GM18519 (cell line): ENCODE results near the gene ZNF831.

Experiments used
- ATAC-seq: cut with Tn5 transposase; IDR thresholded peaks from one replicate; pipeline ENCODE4 v1.9.1; 2021; ENCODE audit warnings: mild to moderate bottlenecking, moderate library complexity; ENCODE audit not compliant: unreplicated experiment, low FRiP score

ZNF831 gene

GRCh38 chr20:59163631-59164530 lies at the start of gene ZNF831:
ZNF831 (plus strand) TSS chr20:59163821; CDS start chr20:59191020, 27,199 bp downstream.
- ATAC-seq = no peak

GRCh38 chr20:59117526-59117925 lies 46.1 kb upstream of the ZNF831 start:
- ATAC-seq = no peak

GRCh38 chr20:59118855-59119254 lies 44.8 kb upstream of the ZNF831 start:
- no peak for ATAC-seq

- no peak for ATAC-seq
Measured at GRCh38 chr20:59120491-59120890, 43.1 kb upstream of the ZNF831 start.

GRCh38 chr20:59120919-59121318 lies 42.7 kb upstream of the ZNF831 start:
- no peak for ATAC-seq

GRCh38 chr20:59121714-59122565 lies 41.7 kb upstream of the ZNF831 start:
- ATAC-seq = no peak

- no peak for ATAC-seq
Measured at GRCh38 chr20:59122566-59122919, 41.1 kb upstream of the ZNF831 start.

GRCh38 chr20:59123011-59123677 lies 40.5 kb upstream of the ZNF831 start:
- ATAC-seq = no peak

GRCh38 chr20:59123678-59124255 lies 39.9 kb upstream of the ZNF831 start:
- no peak for ATAC-seq

GRCh38 chr20:59124296-59125029 lies 39.2 kb upstream of the ZNF831 start:
- ATAC-seq = no peak

GRCh38 chr20:59125332-59125731 lies 38.3 kb upstream of the ZNF831 start:
- ATAC-seq = no peak

- ATAC-seq = no peak
Measured at GRCh38 chr20:59125836-59126235, 37.8 kb upstream of the ZNF831 start.

- ATAC-seq = no peak
Measured at GRCh38 chr20:59127839-59128238, 35.8 kb upstream of the ZNF831 start.

GRCh38 chr20:59131551-59132285 lies 31.9 kb upstream of the ZNF831 start:
- no peak for ATAC-seq

GRCh38 chr20:59134182-59134581 lies 29.4 kb upstream of the ZNF831 start:
- ATAC-seq = no peak

GRCh38 chr20:59135093-59135492 lies 28.5 kb upstream of the ZNF831 start:
- no peak for ATAC-seq

GRCh38 chr20:59136027-59136426 lies 27.6 kb upstream of the ZNF831 start:
- ATAC-seq = no peak

GRCh38 chr20:59137532-59137931 lies 26.1 kb upstream of the ZNF831 start:
- no peak for ATAC-seq

- ATAC-seq = no peak
Measured at GRCh38 chr20:59138114-59138748, 25.4 kb upstream of the ZNF831 start.
